ENCODE data around the gene TOB1. TPM values are rescaled to one million over a fixed set of nuclear protein-coding genes. Genes with fewer than 3 reads are reported as not detected.

The TOB1 gene
- total and polyA plus RNA-seq, 2 experiments from 2014 or later = 12.1 to 46.9 TPM

DNA sequence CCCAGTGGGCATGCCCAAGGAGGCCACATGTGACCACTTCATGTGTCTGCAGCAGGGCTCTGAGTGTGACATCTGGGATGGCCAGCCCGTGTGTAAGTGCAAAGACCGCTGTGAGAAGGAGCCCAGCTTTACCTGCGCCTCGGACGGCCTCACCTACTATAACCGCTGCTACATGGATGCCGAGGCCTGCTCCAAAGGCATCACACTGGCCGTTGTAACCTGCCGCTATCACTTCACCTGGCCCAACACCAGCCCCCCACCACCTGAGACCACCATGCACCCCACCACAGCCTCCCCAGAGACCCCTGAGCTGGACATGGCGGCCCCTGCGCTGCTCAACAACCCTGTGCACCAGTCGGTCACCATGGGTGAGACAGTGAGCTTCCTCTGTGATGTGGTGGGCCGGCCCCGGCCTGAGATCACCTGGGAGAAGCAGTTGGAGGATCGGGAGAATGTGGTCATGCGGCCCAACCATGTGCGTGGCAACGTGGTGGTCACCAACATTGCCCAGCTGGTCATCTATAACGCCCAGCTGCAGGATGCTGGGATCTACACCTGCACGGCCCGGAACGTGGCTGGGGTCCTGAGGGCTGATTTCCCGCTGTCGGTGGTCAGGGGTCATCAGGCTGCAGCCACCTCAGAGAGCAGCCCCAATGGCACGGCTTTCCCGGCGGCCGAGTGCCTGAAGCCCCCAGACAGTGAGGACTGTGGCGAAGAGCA lies 26.4 kb downstream of the TOB1 start (continued):
- TF ChIP-seq, protein P1, sequence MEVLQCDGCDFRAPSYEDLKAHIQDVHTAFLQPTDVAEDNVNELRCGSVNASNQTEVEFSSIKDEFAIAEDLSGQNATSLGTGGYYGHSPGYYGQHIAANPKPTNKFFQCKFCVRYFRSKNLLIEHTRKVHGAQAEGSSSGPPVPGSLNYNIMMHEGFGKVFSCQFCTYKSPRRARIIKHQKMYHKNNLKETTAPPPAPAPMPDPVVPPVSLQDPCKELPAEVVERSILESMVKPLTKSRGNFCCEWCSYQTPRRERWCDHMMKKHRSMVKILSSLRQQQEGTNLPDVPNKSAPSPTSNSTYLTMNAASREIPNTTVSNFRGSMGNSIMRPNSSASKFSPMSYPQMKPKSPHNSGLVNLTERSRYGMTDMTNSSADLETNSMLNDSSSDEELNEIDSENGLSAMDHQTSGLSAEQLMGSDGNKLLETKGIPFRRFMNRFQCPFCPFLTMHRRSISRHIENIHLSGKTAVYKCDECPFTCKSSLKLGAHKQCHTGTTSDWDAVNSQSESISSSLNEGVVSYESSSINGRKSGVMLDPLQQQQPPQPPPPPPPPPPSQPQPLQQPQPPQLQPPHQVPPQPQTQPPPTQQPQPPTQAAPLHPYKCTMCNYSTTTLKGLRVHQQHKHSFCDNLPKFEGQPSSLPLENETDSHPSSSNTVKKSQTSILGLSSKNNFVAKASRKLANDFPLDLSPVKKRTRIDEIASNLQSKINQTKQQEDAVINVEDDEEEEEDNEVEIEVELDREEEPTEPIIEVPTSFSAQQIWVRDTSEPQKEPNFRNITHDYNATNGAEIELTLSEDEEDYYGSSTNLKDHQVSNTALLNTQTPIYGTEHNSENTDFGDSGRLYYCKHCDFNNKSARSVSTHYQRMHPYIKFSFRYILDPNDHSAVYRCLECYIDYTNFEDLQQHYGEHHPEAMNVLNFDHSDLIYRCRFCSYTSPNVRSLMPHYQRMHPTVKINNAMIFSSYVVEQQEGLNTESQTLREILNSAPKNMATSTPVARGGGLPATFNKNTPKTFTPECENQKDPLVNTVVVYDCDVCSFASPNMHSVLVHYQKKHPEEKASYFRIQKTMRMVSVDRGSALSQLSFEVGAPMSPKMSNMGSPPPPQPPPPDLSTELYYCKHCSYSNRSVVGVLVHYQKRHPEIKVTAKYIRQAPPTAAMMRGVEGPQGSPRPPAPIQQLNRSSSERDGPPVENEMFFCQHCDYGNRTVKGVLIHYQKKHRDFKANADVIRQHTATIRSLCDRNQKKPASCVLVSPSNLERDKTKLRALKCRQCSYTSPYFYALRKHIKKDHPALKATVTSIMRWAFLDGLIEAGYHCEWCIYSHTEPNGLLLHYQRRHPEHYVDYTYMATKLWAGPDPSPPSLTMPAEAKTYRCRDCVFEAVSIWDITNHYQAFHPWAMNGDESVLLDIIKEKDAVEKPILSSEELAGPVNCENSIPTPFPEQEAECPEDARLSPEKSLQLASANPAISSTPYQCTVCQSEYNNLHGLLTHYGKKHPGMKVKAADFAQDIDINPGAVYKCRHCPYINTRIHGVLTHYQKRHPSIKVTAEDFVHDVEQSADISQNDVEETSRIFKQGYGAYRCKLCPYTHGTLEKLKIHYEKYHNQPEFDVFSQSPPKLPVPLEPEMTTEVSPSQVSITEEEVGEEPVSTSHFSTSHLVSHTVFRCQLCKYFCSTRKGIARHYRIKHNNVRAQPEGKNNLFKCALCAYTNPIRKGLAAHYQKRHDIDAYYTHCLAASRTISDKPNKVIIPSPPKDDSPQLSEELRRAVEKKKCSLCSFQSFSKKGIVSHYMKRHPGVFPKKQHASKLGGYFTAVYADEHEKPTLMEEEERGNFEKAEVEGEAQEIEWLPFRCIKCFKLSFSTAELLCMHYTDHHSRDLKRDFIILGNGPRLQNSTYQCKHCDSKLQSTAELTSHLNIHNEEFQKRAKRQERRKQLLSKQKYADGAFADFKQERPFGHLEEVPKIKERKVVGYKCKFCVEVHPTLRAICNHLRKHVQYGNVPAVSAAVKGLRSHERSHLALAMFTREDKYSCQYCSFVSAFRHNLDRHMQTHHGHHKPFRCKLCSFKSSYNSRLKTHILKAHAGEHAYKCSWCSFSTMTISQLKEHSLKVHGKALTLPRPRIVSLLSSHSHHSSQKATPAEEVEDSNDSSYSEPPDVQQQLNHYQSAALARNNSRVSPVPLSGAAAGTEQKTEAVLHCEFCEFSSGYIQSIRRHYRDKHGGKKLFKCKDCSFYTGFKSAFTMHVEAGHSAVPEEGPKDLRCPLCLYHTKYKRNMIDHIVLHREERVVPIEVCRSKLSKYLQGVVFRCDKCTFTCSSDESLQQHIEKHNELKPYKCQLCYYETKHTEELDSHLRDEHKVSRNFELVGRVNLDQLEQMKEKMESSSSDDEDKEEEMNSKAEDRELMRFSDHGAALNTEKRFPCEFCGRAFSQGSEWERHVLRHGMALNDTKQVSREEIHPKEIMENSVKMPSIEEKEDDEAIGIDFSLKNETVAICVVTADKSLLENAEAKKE (CRISPR knock-in tag; IDR thresholded peaks at IDR 0.05) = no peak
- no peak for TF ChIP-seq EZH2phosphoT487 (IDR thresholded peaks at IDR 0.05; ENCODE audit: unreplicated experiment)

DNA sequence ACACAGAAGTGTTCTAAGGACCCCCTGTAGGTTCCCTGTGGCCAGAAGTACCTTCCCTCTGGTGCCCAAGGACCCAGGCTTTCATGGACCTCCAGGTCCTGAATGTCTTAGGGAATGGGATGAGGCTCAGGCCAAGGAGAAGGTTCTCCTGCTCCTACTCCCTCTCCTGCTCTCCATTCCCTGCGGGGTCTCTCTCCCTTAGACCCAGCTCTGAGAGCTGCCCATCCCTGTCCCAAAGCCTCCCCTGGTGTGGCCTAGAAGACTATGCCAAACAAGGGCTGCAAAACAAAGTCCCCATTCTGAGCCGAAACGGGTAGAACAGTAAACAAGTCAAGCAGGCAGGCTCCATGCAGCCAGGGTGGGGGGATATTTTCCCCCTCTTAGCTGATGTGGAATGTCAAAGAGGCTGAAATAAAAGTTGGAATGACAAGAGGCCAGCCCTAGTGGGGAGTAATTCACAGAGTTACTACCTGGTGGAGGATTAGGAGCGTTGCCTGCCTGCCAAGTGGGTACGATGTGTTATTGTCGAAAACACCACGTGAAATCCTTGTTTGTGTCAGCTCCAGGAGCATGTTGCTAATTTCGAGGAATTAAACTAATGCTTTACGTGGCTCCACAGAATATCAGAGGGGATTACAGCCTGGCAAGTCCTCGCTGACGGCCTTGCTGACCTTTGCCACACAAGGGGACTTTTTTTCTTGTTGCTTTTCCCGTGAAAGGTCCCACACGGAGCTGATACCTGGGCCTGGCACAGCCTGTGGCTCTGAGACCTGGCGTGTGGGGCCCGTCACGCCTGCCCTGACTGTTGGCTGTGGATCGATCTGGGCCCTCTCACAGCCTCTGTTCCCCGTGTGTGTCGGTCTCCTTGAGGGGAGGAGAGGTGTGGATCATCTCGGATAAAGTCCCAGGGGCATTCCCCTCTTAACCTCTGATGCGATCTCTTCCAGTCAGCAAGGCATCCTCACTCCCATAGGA lies 27.9 kb downstream of the TOB1 start:
- Histone ChIP-seq H3K9me2 (ENCODE audit: insufficient read depth) (no peaks in the 10 kb centered on the region), H2AFZ (peak overlapping the region; percentile 10; the same call in 1 of the 2 replicates), H3K27me3 (ENCODE audit: insufficient read depth) (no peaks in the 10 kb centered on the region), H3K27ac (ENCODE audit: low read depth) (no peak overlapping the region), H4K20me1 (replicated peaks; ENCODE audit: insufficient read depth) (no peaks in the 10 kb centered on the region), H3K4me3 (no peak overlapping the region), H3K4me1 (ENCODE audit: insufficient read depth) (peaks cover 9% of the 10 kb centered on the region), H3K36me3 (ENCODE audit: insufficient read depth) (no peaks in the 10 kb centered on the region), H3K4me2 (no peak overlapping the region), H3K79me2 (replicated peaks; ENCODE audit: insufficient read depth) (no peaks in the 10 kb centered on the region), H3F3A (replicated peaks; ENCODE audit: low read depth) (no peaks in the 10 kb centered on the region)
- Mint-ChIP-seq H3K9me3 (no peaks in the 10 kb centered on the region), H3K36me3 (ENCODE audit: low read depth) (no peaks in the 10 kb centered on the region), H3K4me3 (no peak overlapping the region), H3K27ac (no peak overlapping the region), H3K4me1 (peaks cover 35% of the 10 kb centered on the region), H3K27me3 (ENCODE audit: insufficient read depth, low read depth, poor library complexity) (peaks cover 12% of the 10 kb centered on the region)
- DNase-seq (ENCODE audit: low spot score) (no peak), ATAC-seq (peak; percentile 5)
- TF ChIP-seq CREB1 (CRISPR knock-in tag; IDR thresholded peaks at IDR 0.05; ENCODE audit: low read depth) (no peak), ZNF331 (CRISPR knock-in tag; IDR thresholded peaks at IDR 0.05; ENCODE audit: low read depth) (no peak)
- TF ChIP-seq, protein P2, sequence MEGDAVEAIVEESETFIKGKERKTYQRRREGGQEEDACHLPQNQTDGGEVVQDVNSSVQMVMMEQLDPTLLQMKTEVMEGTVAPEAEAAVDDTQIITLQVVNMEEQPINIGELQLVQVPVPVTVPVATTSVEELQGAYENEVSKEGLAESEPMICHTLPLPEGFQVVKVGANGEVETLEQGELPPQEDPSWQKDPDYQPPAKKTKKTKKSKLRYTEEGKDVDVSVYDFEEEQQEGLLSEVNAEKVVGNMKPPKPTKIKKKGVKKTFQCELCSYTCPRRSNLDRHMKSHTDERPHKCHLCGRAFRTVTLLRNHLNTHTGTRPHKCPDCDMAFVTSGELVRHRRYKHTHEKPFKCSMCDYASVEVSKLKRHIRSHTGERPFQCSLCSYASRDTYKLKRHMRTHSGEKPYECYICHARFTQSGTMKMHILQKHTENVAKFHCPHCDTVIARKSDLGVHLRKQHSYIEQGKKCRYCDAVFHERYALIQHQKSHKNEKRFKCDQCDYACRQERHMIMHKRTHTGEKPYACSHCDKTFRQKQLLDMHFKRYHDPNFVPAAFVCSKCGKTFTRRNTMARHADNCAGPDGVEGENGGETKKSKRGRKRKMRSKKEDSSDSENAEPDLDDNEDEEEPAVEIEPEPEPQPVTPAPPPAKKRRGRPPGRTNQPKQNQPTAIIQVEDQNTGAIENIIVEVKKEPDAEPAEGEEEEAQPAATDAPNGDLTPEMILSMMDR (conservative IDR thresholded peaks at IDR 0.05; ENCODE audit: low read depth in 2 of 2) = no peak
